Astrocyte of the cerebellum (primary cell): ENCODE data around the gene POLDIP3.

ENCODE experiments used
- DNase-seq: peaks from one replicate; pipeline ENCODE4 v3.0.0-alpha.2; 2011; ENCODE audit warnings: low read depth
- H3K4me3 ChIP-seq: 2 replicates; pipeline ENCODE4 v1.5.1; 2011; ENCODE audit warnings: mild to moderate bottlenecking, low read depth, low read length, moderate library complexity
- in situ Hi-C: cut with HindIII; loops from 2 replicates; pipeline ENCODE4 v1.10.0; 2017; ENCODE audit warnings: low sequenced_read_pairs
- TF ChIP-seq, protein P1 (sequence below): IDR thresholded peaks from 2 replicates; pipeline ENCODE4 v1.5.1; 2012; ENCODE audit warnings: low read length, low read depth, moderate library complexity, mild to moderate bottlenecking; ENCODE audit errors: missing control alignments

The POLDIP3 gene

GRCh38 chr22:42632096-42632495 is 17.4 kb upstream of the POLDIP3 start:
- no peak for DNase-seq
- in situ Hi-C loops = no loop called here
- TF ChIP-seq, protein P1, sequence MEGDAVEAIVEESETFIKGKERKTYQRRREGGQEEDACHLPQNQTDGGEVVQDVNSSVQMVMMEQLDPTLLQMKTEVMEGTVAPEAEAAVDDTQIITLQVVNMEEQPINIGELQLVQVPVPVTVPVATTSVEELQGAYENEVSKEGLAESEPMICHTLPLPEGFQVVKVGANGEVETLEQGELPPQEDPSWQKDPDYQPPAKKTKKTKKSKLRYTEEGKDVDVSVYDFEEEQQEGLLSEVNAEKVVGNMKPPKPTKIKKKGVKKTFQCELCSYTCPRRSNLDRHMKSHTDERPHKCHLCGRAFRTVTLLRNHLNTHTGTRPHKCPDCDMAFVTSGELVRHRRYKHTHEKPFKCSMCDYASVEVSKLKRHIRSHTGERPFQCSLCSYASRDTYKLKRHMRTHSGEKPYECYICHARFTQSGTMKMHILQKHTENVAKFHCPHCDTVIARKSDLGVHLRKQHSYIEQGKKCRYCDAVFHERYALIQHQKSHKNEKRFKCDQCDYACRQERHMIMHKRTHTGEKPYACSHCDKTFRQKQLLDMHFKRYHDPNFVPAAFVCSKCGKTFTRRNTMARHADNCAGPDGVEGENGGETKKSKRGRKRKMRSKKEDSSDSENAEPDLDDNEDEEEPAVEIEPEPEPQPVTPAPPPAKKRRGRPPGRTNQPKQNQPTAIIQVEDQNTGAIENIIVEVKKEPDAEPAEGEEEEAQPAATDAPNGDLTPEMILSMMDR = peak; percentile 48
- H3K4me3 ChIP-seq = no peak overlapping the region

DNA sequence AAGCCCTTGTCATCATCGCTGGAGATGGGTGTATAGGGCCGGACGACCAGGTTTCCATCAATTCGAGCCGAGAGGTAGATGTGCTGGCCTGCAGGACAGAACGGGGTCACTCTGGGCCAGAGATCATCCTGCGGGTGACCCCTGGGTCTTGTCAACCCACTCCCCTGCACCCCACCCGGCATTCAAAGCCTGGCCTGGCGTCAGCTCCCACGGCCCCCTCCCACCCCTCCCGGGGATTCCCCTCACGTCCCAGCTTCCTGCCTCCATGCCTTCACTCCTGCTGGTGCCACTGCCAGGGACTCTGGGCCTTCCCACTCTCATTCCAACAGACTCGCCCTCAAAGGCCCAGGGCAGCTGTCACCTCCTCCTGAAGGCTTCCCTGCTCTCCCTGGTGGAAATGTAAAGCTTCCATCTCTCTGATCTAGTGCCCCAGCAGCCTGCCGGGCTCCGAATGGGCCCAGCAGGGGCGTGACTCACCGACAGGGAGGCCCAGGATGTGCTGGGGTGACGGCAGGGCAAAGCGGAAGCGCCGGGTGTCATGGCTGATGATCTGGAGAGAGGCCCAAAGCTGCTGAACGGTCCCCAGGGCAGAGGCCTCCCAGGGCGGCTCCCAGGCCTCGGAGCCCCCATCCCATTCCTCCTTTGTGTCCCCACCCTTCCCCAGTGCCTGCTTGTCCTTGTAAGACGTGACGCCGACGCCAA is 16.4 kb upstream of the POLDIP3 start:
- no peak for DNase-seq
- in situ Hi-C loops = no loop called here
- TF ChIP-seq, protein P1 = no peak

DNA sequence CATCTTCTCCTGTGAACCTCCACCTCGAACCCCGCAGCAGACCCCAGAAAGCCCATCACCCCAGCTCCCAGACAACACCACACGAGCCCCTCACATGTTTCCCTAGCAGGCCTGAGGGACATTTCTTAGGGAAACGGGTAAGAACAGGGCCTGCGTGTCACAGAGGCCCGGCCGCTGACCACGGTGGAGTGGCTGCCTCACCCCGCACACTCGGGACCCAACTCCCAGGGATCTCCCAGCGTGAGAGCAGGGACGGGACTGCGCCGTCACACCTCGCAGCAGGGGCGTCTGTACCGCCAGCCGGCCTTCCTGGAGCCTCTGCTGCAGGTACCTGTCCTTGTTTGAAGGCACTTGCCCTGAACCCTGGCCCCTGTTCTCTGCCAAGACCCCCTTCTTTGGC is 15.5 kb upstream of the POLDIP3 start:
- in situ Hi-C loops = no loop called here
- H3K4me3 ChIP-seq = no peak overlapping the region

More for the DNA sequence above, 16.4 kb upstream of the POLDIP3 start:
- no peak overlapping the region for H3K4me3 ChIP-seq

DNA sequence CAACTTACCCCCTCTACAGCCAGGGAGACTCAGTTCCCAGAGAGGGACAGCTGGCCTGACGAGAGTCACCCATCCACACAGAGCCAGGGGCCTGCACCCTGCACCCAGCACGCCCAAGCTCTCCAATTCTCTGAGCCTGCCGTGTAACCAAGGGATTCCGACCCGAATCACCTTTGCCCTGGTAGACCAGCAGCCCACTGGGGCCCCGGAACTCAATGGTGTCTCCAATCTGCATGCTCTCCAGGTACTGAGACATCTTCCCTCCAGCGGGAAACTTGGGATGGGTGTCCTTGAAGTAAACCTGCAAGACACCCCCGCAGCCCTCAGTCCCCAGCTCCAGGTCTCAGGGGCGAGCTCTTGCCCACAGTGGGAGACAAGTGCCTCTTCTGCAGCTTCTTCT is 13.3 kb upstream of the POLDIP3 start:
- in situ Hi-C loops = no loop called here
- TF ChIP-seq, protein P1 = no peak
- no peak for DNase-seq
- H3K4me3 ChIP-seq = no peak overlapping the region

More for the DNA sequence above, 15.5 kb upstream of the POLDIP3 start:
- no peak for DNase-seq
- TF ChIP-seq, protein P1 = no peak

DNA sequence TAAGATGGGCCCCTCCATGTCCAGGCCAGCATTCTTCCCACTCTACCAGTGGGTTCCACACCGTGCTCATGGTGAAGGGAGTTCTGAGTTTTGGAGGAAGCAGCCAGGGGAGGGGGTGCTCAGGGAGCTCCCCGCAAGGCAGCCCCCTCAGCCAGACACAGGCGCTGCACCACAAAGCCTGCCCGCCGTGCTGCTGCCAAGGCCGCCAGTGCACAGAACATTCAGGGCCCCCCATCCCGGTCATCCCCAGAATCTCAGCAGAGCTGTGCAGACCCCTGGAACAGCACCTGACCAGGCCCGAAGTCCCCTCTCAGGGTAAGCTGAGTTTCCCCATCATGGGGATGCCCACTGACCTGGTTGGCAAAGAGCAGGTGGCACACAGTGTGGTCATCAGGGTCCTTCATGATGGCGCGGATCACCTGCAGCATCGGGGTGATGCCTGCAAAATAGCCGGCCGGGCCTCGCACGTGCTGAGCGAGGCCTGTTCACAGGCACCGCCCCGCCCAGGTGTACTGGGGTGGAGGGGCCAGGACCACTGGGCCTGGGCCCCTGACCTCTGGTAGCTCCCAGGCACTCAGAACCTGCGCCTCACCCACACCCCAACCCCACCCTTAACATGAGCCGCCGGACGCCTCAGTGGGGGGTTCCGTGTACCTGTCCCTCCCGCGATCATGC is 12.4 kb upstream of the POLDIP3 start:
- no peak overlapping the region for H3K4me3 ChIP-seq
- TF ChIP-seq, protein P1 = no peak
- in situ Hi-C loops = no loop called here
- no peak for DNase-seq

DNA sequence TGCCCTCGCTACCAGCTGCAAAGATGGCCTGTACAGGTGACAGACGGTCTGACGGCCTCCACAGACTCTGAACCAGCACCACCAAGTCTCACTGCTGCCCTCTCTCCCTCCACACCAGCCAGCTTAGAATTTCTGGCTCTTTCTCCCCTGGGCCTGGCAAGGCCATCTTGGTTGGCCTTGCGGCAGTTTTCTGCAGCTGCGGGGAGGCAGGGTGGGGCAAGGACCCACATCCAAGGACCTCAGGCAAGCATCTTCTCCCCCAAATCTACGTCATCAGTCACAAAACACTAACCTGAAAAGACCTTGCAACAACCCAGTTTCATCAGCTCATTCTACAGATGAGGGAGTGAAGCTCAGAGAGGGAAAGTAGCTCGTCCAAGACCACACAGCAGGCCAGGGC is 11.7 kb upstream of the POLDIP3 start:
- in situ Hi-C loops = no loop called here
- no peak for DNase-seq
- H3K4me3 ChIP-seq = no peak overlapping the region
- TF ChIP-seq, protein P1 = no peak
